HepG2 (cell line): ENCODE measurements around the gene G6PD. TPM values are rescaled to one million over a fixed set of nuclear protein-coding genes. Genes with fewer than 3 reads are reported as not detected.

ENCODE experiments used
- ATAC-seq: fragments of 200-7000 bp; cut with Tn5 transposase; 3 replicates; pipeline ENCODE4 v1.9.1; 2020; ENCODE audit warnings: mild to moderate bottlenecking, moderate library complexity
- BruUV-seq: library from RNA; stranded (reverse); fragments of 400-500 nt; replicated peaks from 2 replicates; lab custom pipeline; 2021; lab: Mats Ljungman, UMichigan
- CTCF ChIA-PET: fragments of 300-600 bp; formaldehyde crosslinking; extraction: SDS; loops from one replicate; lab custom pipeline; 2021; ENCODE audit warnings: low total read pairs, inconsistent platforms, low intra/inter-chr PET ratio; lab: Yijun Ruan, JAX
- POLR2A ChIA-PET: fragments of 350-600 bp; sonication (Branson Sonifier 250); formaldehyde crosslinking; loops from one replicate; lab custom pipeline; 2020; ENCODE audit warnings: antibody characterized with exemption, inconsistent platforms; lab: Yijun Ruan, JAX
- DNase-seq: peaks from one replicate; pipeline ENCODE4 v3.0.0-alpha.2; 2015; ENCODE audit warnings: low spot score
- FAIRE-seq: peaks from 3 replicates; lab custom pipeline; 2011; peaks lifted over from hg19 to GRCh38; lab: Jason Lieb, UNC
- H2AFZ ChIP-seq: one replicate; pipeline ENCODE4 v1.6.1; 2011; ENCODE audit warnings: low read length, inconsistent platforms
- H3K27ac ChIP-seq: fragments of 300-600 bp; 3 replicates; pipeline ENCODE4 v1.8.0; 2011; ENCODE audit warnings: mixed run types, mild to moderate bottlenecking, mixed read lengths, low read length, inconsistent platforms; ENCODE audit not compliant: insufficient read depth; ENCODE audit errors: extremely low read length
- H3K27me3 ChIP-seq, 2 experiments: fragments of 200-600 bp in 1 of 2; 2 replicates in 1 of 2; 3 replicates in 1 of 2; pipeline versions ENCODE4 v1.6.0 to v1.8.0; 2011; ENCODE audit warnings: low read length in 2 of 2, mild to moderate bottlenecking in 2 of 2, moderate library complexity in 2 of 2, inconsistent platforms in 1 of 2; ENCODE audit not compliant: insufficient read depth in 2 of 2, control insufficient read depth in 1 of 2
- H3K36me3 ChIP-seq, 2 experiments: fragments of 200-600 bp in 1 of 2; replicated peaks in 1 of 2; 2 replicates in 1 of 2; 3 replicates in 1 of 2; pipeline versions ENCODE4 v1.5.1 to v1.8.0; 2011; ENCODE audit warnings: low read length in 2 of 2, inconsistent platforms in 1 of 2; ENCODE audit not compliant: insufficient read depth in 2 of 2, control insufficient read depth in 1 of 2
- H3K4me1 ChIP-seq: 2 replicates; pipeline ENCODE4 v1.5.1; 2012; ENCODE audit warnings: low read length, inconsistent platforms; ENCODE audit not compliant: insufficient read depth
- H3K4me2 ChIP-seq: 2 replicates; pipeline ENCODE4 v1.6.0; 2011; ENCODE audit warnings: low read depth, low read length, inconsistent platforms
- H3K4me3 ChIP-seq, 3 experiments: fragments of 200-600 bp in 1 of 3; sonication (generic), shearing (Covaris generic) in 1 of 3; replicated peaks in 1 of 3; 2 replicates each; pipeline ENCODE4 v1.5.1; 2011 to 2016; ENCODE audit warnings: low read length in 3 of 3, inconsistent platforms in 2 of 3, low read depth in 2 of 3, mild to moderate bottlenecking in 2 of 3, control low read depth in 1 of 3, mixed read lengths in 1 of 3; ENCODE audit not compliant: insufficient read depth in 1 of 3
- H3K79me2 ChIP-seq: one replicate; pipeline ENCODE4 v1.6.1; 2011; ENCODE audit warnings: low read length, inconsistent platforms; ENCODE audit not compliant: insufficient read depth
- H3K9ac ChIP-seq: 2 replicates; pipeline ENCODE4 v1.6.0; 2011; ENCODE audit warnings: mild to moderate bottlenecking, low read depth, low read length, inconsistent platforms; ENCODE audit not compliant: insufficient read depth
- H3K9me3 ChIP-seq: 2 replicates; pipeline ENCODE4 v1.5.1; 2012; ENCODE audit warnings: mild to moderate bottlenecking, low read length
- H4K20me1 ChIP-seq: 2 replicates; pipeline ENCODE4 v1.6.0; 2011; ENCODE audit warnings: inconsistent platforms, mild to moderate bottlenecking, low read length, moderate library complexity; ENCODE audit not compliant: insufficient read depth
- JUND ChIP-seq: sonication (generic); formaldehyde crosslinking; IDR thresholded peaks from 2 replicates; pipeline ENCODE4 v1.8.0; 2022; ENCODE audit warnings: mild to moderate bottlenecking, missing genetic modification reagents
- RBM39 ChIP-seq: fragments of 200-400 bp; formaldehyde crosslinking; IDR thresholded peaks from one replicate; pipeline ENCODE4 v1.6.1; 2018; ENCODE audit warnings: antibody characterized with exemption, mild to moderate bottlenecking, low read depth, low read length; ENCODE audit not compliant: poor library complexity, severe bottlenecking
- RELA ChIP-seq: sonication (generic); formaldehyde crosslinking; IDR thresholded peaks from 2 replicates; pipeline ENCODE4 v1.4.0; 2020; ENCODE audit warnings: missing genetic modification reagents
- SKI ChIP-seq: fragments of 450-650 bp; IDR thresholded peaks from one replicate; pipeline ENCODE4 v1.6.1; 2018; ENCODE audit warnings: mild to moderate bottlenecking; ENCODE audit not compliant: partially characterized antibody
- ZBTB21 ChIP-seq: sonication (generic); formaldehyde crosslinking; IDR thresholded peaks from 2 replicates; pipeline ENCODE4 v1.4.0; 2020; ENCODE audit warnings: missing genetic modification reagents
- WGBS: methylation state at CpG from one replicate; pipeline ENCODE4 v1.1.6; 2017; ENCODE audit warnings: low lambda C conversion rate; 5-methylcytosine and 5-hydroxymethylcytosine counted together
- in situ Hi-C: cut with HindIII; loops from 2 replicates; pipeline ENCODE4 v1.10.0; 2017; ENCODE audit warnings: low pct_unique_long_range_greater_than_20kb; ENCODE audit not compliant: extremely low pct_ligation_motif_present
- intact Hi-C: fragments of 100-400 bp; cut with micrococcal nuclease; formaldehyde crosslinking; loops from one replicate; pipeline ENCODE4 v1.10.0; 2022; ENCODE audit not compliant: unreplicated experiment
- polyA plus RNA-seq, 8 experiments: library from polyadenylated mRNA; depleted of rRNA in 3 of 8; stranded (reverse) in 7 of 8; unstranded in 1 of 8; fragments of >200 nt; fragmentation: Illumina TruSeq in 4 of 8; extraction: Trizol in 4 of 8; gene quantifications; 2 replicates each; pipeline versions ENCODE4 v1.2.1 to v1.2.3, GENCODE V29; 2011 to 2016; ENCODE audit warnings: low read depth in 4 of 8, missing spikeins in 1 of 8, mixed read lengths in 1 of 8; ENCODE audit not compliant: insufficient read depth in 1 of 8
- total RNA-seq, 5 experiments: library from RNA; depleted of rRNA; stranded (reverse); fragments of >200 nt; fragmentation: Illumina TruSeq; extraction: Trizol; gene quantifications; 2 replicates each; pipeline ENCODE4 v1.2.3, GENCODE V29; 2016; ENCODE audit warnings: low read depth in 1 of 5
- TF ChIP-seq, protein P1 (sequence below): sonication (generic); formaldehyde crosslinking; IDR thresholded peaks from 2 replicates; pipeline ENCODE4 v1.5.0; 2020; ENCODE audit warnings: mild to moderate bottlenecking, missing genetic modification reagents
- TF ChIP-seq, protein P2 (sequence below): sonication (generic); formaldehyde crosslinking; IDR thresholded peaks from 2 replicates; pipeline ENCODE4 v1.5.0; 2020; ENCODE audit warnings: missing genetic modification reagents, mild to moderate bottlenecking, borderline replicate concordance
- TF ChIP-seq, protein P3 (sequence below): IDR thresholded peaks from 2 replicates; pipeline ENCODE4 v1.4.0; 2020; ENCODE audit warnings: mild to moderate bottlenecking, missing genetic modification reagents

G6PD gene
- total and polyA plus RNA-seq, 2 of the 13 experiments (the other 11 are each of a cell fraction or from before 2014, with no cell fraction given), result 18.8 to 28.8 TPM

DNA sequence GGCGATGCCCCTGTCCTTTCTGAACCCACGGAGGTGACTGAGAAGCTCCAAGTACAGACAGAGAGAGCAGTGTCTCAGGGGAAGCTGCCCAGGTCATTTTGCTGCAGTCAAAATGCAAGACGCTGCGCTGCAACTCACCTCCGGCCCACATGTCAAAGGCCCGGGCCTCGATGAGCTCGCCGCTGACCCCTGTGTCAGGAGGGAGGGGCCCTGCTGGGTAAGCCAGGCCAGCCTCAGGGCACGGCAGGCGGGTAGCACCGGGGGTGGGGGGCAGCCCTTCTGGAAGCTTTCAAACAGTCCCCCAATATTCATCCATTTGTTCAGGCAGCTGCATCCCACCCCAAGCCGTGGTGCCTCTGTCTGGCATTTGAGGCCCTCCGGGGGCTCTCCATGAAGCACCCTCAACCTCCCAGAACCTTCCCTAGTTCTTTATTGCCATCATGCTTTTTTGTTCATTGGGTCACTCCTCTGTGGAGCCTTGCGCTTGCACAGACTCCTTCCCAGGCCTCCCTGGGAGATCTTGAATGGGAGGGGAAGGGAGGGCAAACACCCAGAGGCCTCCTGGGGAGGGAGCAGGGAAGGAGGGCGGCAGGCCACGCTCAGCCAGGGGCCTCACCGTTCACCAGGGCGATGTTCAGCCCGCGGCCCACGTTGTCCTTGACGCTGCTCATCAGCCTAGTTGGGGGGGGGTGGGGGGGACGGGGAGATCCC, 38.8 kb downstream of the G6PD start:
- Histone ChIP-seq H3K4me2 (no peak overlapping the region), H3K9me3 (no peaks in the 10 kb centered on the region), H3K9ac (no peak overlapping the region), H3K36me3 (no peaks in the 10 kb centered on the region), H3K4me3 (no peak overlapping the region), H3K27ac (no peak overlapping the region), H4K20me1 (no peaks in the 10 kb centered on the region), H3K79me2 (no peaks in the 10 kb centered on the region), H3K4me1 (0 out of 2 replicates have a peak, but pooled peaks cover 2% of the 10 kb centered on the region), H2AFZ (no peak overlapping the region), H3K27me3 (no peaks in the 10 kb centered on the region)
- POLR2A ChIA-PET, result no interaction called here
- ATAC-seq (no peak), DNase-seq (no peak), FAIRE-seq (no peak)
- intact Hi-C loops, result no loop called here
- no peak for TF ChIP-seq ZBTB21 (CRISPR knock-in tag)
- TF ChIP-seq SKI, result no peak
- no peak for TF ChIP-seq RELA (CRISPR knock-in tag)
- TF ChIP-seq, protein P1, sequence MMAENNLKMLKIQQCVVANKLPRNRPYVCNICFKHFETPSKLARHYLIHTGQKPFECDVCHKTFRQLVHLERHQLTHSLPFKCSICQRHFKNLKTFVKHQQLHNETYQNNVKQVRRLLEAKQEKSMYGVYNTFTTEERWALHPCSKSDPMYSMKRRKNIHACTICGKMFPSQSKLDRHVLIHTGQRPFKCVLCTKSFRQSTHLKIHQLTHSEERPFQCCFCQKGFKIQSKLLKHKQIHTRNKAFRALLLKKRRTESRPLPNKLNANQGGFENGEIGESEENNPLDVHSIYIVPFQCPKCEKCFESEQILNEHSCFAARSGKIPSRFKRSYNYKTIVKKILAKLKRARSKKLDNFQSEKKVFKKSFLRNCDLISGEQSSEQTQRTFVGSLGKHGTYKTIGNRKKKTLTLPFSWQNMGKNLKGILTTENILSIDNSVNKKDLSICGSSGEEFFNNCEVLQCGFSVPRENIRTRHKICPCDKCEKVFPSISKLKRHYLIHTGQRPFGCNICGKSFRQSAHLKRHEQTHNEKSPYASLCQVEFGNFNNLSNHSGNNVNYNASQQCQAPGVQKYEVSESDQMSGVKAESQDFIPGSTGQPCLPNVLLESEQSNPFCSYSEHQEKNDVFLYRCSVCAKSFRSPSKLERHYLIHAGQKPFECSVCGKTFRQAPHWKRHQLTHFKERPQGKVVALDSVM (CRISPR knock-in tag), result no peak
- TF ChIP-seq, protein P2, sequence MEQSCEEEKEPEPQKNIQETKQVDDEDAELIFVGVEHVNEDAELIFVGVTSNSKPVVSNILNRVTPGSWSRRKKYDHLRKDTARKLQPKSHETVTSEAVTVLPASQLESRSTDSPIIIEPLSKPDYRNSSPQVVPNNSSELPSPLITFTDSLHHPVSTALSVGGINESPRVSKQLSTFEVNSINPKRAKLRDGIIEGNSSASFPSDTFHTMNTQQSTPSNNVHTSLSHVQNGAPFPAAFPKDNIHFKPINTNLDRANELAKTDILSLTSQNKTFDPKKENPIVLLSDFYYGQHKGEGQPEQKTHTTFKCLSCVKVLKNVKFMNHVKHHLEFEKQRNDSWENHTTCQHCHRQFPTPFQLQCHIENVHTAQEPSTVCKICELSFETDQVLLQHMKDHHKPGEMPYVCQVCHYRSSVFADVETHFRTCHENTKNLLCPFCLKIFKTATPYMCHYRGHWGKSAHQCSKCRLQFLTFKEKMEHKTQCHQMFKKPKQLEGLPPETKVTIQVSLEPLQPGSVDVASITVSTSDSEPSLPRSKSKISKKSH, result no peak
- TF ChIP-seq JUND, result no peak
- TF ChIP-seq, protein P3, sequence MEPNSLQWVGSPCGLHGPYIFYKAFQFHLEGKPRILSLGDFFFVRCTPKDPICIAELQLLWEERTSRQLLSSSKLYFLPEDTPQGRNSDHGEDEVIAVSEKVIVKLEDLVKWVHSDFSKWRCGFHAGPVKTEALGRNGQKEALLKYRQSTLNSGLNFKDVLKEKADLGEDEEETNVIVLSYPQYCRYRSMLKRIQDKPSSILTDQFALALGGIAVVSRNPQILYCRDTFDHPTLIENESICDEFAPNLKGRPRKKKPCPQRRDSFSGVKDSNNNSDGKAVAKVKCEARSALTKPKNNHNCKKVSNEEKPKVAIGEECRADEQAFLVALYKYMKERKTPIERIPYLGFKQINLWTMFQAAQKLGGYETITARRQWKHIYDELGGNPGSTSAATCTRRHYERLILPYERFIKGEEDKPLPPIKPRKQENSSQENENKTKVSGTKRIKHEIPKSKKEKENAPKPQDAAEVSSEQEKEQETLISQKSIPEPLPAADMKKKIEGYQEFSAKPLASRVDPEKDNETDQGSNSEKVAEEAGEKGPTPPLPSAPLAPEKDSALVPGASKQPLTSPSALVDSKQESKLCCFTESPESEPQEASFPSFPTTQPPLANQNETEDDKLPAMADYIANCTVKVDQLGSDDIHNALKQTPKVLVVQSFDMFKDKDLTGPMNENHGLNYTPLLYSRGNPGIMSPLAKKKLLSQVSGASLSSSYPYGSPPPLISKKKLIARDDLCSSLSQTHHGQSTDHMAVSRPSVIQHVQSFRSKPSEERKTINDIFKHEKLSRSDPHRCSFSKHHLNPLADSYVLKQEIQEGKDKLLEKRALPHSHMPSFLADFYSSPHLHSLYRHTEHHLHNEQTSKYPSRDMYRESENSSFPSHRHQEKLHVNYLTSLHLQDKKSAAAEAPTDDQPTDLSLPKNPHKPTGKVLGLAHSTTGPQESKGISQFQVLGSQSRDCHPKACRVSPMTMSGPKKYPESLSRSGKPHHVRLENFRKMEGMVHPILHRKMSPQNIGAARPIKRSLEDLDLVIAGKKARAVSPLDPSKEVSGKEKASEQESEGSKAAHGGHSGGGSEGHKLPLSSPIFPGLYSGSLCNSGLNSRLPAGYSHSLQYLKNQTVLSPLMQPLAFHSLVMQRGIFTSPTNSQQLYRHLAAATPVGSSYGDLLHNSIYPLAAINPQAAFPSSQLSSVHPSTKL (CRISPR knock-in tag), result no peak
- no peak for TF ChIP-seq RBM39
- no TSS peak for BruUV-seq
- CTCF ChIA-PET, result no interaction called here
- 85% methylated on average over 4 of the region's 24 CpGs for WGBS
- in situ Hi-C loops, result no loop called here
